Smooth muscle cell (in vitro differentiated cells): ENCODE measurements around the gene TMEM41B. TPM values are rescaled to one million over a fixed set of nuclear protein-coding genes. Genes with fewer than 3 reads are reported as not detected.

Source experiments
- DNase-seq: peaks from one replicate; lab custom pipeline; 2025; ENCODE audit not compliant: unreplicated experiment; lab: John Stamatoyannopoulos, UW
- H2AFZ ChIP-seq: fragments of 200-600 bp; sonication (generic); 2 replicates; pipeline ENCODE4 v1.6.0; 2016; ENCODE audit warnings: antibody characterized with exemption, low read depth, mild to moderate bottlenecking
- H3F3A ChIP-seq: fragments of 200-600 bp; sonication (generic); 2 replicates; pipeline ENCODE4 v1.6.0; 2017; ENCODE audit warnings: antibody characterized with exemption, low read depth
- H3K27ac ChIP-seq: fragments of 200-600 bp; sonication (generic); 2 replicates; pipeline ENCODE4 v1.5.1; 2016; ENCODE audit warnings: low read depth, mild to moderate bottlenecking
- H3K27me3 ChIP-seq: fragments of 200-600 bp; sonication (generic); 2 replicates; pipeline ENCODE4 v1.6.1; 2016; ENCODE audit warnings: low read depth, mild to moderate bottlenecking
- H3K36me3 ChIP-seq: fragments of 200-600 bp; sonication (generic); 2 replicates; pipeline ENCODE4 v1.5.1; 2016; ENCODE audit warnings: low read depth
- H3K4me1 ChIP-seq: fragments of 200-600 bp; sonication (generic); 2 replicates; pipeline ENCODE4 v1.5.1; 2016; ENCODE audit warnings: low read depth
- H3K4me2 ChIP-seq: fragments of 200-600 bp; sonication (generic); 2 replicates; pipeline ENCODE4 v1.6.0; 2016; ENCODE audit warnings: mild to moderate bottlenecking
- H3K4me3 ChIP-seq: fragments of 200-600 bp; sonication (generic); 2 replicates; pipeline ENCODE4 v1.5.1; 2016; ENCODE audit warnings: mild to moderate bottlenecking
- H3K79me2 ChIP-seq: fragments of 200-600 bp; sonication (generic); 2 replicates; pipeline ENCODE4 v1.6.0; 2016; ENCODE audit warnings: low read depth, mild to moderate bottlenecking
- H3K9ac ChIP-seq: fragments of 200-600 bp; sonication (generic); 2 replicates; pipeline ENCODE4 v1.6.0; 2016; ENCODE audit warnings: low read depth
- H3K9me3 ChIP-seq: fragments of 200-600 bp; sonication (generic); replicated peaks from 2 replicates; pipeline ENCODE4 v1.5.1; 2016; ENCODE audit warnings: low read depth
- H4K20me1 ChIP-seq: fragments of 200-600 bp; sonication (generic); 2 replicates; pipeline ENCODE4 v1.6.0; 2016; ENCODE audit warnings: low read depth
- CTCF ChIP-seq: fragments of 200-600 bp; sonication (generic); IDR thresholded peaks from 2 replicates; pipeline ENCODE4 v1.5.1; 2017; ENCODE audit warnings: borderline replicate concordance, mild to moderate bottlenecking, antibody characterized with exemption; ENCODE audit not compliant: insufficient read depth, poor library complexity, severe bottlenecking
- WGBS: methylation state at CpG from one replicate; pipeline ENCODE4 v1.1.7; 2016; ENCODE audit warnings: low lambda C conversion rate; 5-methylcytosine and 5-hydroxymethylcytosine counted together
- polyA plus RNA-seq: library from polyadenylated mRNA; unstranded; fragments of >200 nt; fragmentation: Nextera tagmentation; extraction: Ambion mirVana; gene quantifications from 2 replicates; pipeline ENCODE4 v1.2.1, GENCODE V29; 2016
- small RNA-seq: library from RNA; depleted of rRNA; stranded (forward); fragments of <200 nt; gene quantifications from one replicate; pipeline ENCODE3, GENCODE V24; 2014
- total RNA-seq: library from RNA; depleted of rRNA; stranded (reverse); fragments of >200 nt; gene quantifications from 2 replicates; pipeline ENCODE4 v1.2.3, GENCODE V29; 2014

Gene TMEM41B
- total and polyA plus RNA-seq, 2 experiments from 2014 or later = 33.6 to 57.3 TPM

DNA sequence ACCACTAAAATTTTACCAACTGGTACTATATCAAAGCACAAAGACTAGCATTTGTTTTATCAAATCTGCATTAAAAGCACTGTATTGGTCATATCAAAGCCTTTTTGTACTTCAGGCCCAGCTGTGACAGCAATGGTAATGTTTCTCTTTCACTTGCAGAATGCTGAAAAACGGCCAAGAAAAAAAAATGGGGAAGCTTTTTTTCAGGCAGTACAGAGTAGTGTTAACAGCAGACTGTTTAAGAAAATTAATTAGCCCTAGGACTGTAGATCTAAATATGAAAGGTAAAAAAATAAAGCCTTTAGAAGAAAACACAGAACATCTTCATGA is 82.6 kb downstream of the TMEM41B start:
- Histone ChIP-seq H3K4me2 (peak overlapping the region; percentile 60), H3K79me2 (peaks cover 100% of the 10 kb centered on the region), H3K36me3 (no peaks in the 10 kb centered on the region), H3K27me3 (no peaks in the 10 kb centered on the region), H3K9me3 (no peaks in the 10 kb centered on the region), H2AFZ (no peak overlapping the region), H3K4me3 (peak overlapping the region; percentile 20), H3F3A (peaks cover 5% of the 10 kb centered on the region), H3K9ac (no peak overlapping the region), H4K20me1 (peaks cover 98% of the 10 kb centered on the region), H3K4me1 (peaks cover 19% of the 10 kb centered on the region), H3K27ac (peak overlapping the region; percentile 47)
- 13% methylated on average over 1 of the region's 1 CpG for WGBS
- TF ChIP-seq CTCF = no peak
- DNase-seq = no peak

Small RNA genes within 50 kb of the gene (small RNA-seq; reads per million reads assigned to genes)
- not detected for gene RF00017

Other genes starting within 250 kb of the TMEM41B start
- 5.0 and 6.7 TPM in 2 replicates for gene SCUBE2, start 223.0 kb downstream of the TMEM41B start, total RNA-seq
- gene SCUBE2, start 223.0 kb downstream of the TMEM41B start, polyA plus RNA-seq = 1.4 and 2.2 TPM in 2 replicates
- 66.1 and 81.7 TPM in 2 replicates for gene DENND5A, start 49.2 kb downstream of the TMEM41B start, total RNA-seq
- gene DENND5A, start 49.2 kb downstream of the TMEM41B start, polyA plus RNA-seq = 40.2 and 42.0 TPM in 2 replicates
- 118 and 156 TPM in 2 replicates for gene IPO7, start 70.1 kb upstream of the TMEM41B start, total RNA-seq
- gene IPO7, start 70.1 kb upstream of the TMEM41B start, polyA plus RNA-seq = 4.7 and 6.3 TPM in 2 replicates
- gene ZNF143, start 146.4 kb upstream of the TMEM41B start, total RNA-seq = 48.6 and 52.4 TPM in 2 replicates
- gene ZNF143, start 146.4 kb upstream of the TMEM41B start, polyA plus RNA-seq = 30.9 and 35.1 TPM in 2 replicates